Esophagus squamous epithelium (tissue), 4 donors: ENCODE measurements around the gene ZNF543.

ENCODE experiments used
- CTCF ChIP-seq, 6 experiments: fragments of 450-650 bp in 4 of 6; fragments of 200-600 bp in 2 of 6; sonication (generic) in 2 of 6; IDR thresholded peaks; one replicate each; pipeline ENCODE4 v1.5.1; 2016 to 2019; ENCODE audit warnings: antibody characterized with exemption in 6 of 6, mild to moderate bottlenecking in 4 of 6, moderate library complexity in 4 of 6
- POLR2A ChIP-seq, 4 donors: fragments of 450-650 bp; IDR thresholded peaks; one replicate each; pipeline ENCODE4 v1.6.1; 2017; ENCODE audit warnings: antibody characterized with exemption in 4 of 4, mild to moderate bottlenecking in 4 of 4, moderate library complexity in 3 of 4

- peak in 3 of 4 donors; percentile 5 to 67 (median 56) for TF ChIP-seq POLR2A (IDR thresholded peaks at IDR 0.05)
- TF ChIP-seq CTCF (IDR thresholded peaks at IDR 0.05): peak in 1 of 6 experiments; percentile 14
These were observed 42.9 kb downstream of the ZNF543 start, which contains the start of the genes TRAPPC2B and ZNF547 for GRCh38 chr19:57362997-57363687.
